Stimulated activated CD8-positive, alpha-beta memory T cell treated with anti-CD3 and anti-CD28 coated beads, Interleukin-2, amount 100 ng/mL, for 1 hour (primary cell): ENCODE results near the gene TM9SF4.
"Not testable (repeated sequence)": the region's sequence is repeated elsewhere in the genome, so short reads cannot be mapped to it uniquely, and the experiment has no call there.

ENCODE experiments used
- DNase-seq, 2 donors: peaks; one replicate each; pipeline ENCODE4 v3.0.0-alpha.2; 2020; ENCODE audit warnings: low read depth in 2 of 2

TM9SF4 gene

DNA sequence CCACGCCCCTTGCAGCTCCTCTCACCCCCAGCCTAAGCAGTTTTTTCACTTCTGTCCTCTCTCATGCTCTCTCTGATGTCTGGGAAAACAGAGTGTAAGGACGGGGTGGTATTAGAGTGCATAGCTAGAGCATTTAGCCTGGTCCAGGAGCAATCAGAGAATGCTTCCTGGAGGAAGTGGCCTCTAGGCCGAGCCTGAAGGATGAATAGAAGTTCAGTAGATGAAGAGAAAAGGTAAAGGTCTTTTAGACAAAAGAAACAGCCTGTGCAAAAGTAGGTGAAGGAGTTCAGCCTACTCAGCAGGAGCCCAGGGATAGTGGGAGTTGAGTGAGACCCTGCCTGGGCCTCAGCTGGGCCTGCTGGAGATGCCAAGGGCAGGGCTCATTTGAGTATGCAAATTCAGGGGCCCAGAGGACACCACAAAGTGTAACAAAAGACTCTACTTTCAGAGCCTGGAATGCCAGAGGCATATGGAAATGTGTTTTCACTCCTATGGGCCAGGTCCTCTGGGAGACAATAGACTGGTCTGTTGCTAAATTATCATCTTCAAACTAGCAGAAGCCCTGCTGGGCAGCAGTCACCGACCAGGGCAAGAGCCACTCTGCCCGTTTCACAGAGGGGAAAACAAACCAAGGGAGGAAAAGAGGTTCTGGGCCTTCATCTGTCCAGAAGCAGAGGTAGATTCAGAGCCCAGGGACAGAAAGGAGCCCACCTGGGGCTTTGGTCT lies 19.7 kb upstream of the TM9SF4 start:
- DNase-seq = no peak

GRCh38 chr20:32091888-32092346 lies 17.6 kb upstream of the TM9SF4 start:
- peak; percentile 50 to 57 for DNase-seq

GRCh38 chr20:32098786-32099185 lies 10.7 kb upstream of the TM9SF4 start:
- no peak for DNase-seq

- no peak for DNase-seq
These were observed 611 bp upstream of the TM9SF4 start for GRCh38 chr20:32108814-32109391.

DNA sequence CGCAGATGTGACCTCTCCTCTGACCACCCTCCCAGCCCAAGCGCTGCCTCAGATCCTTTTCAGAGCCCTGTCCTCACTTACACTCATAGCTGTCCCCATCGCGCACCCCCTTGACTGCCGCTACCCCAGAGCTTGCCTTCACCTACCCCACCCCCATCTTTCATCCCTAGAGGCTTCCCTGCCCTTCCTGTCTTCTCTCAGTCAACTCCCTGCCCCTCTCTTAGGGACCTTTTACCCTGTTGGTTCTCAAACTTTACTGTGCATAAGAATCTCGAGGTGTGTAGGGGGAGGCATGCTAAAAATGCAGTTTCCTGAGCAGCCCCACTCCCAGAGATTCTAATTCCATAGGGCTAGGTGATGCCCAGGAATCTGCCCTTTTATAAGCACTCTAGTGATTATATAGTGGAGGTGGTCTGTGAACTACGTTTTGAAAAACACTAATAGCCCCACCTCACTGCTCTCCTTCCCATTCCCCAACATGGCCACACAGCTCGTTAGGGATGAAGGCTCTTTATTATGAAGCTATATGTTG lies 725 bp downstream of the TM9SF4 start:
- no peak for DNase-seq

DNA sequence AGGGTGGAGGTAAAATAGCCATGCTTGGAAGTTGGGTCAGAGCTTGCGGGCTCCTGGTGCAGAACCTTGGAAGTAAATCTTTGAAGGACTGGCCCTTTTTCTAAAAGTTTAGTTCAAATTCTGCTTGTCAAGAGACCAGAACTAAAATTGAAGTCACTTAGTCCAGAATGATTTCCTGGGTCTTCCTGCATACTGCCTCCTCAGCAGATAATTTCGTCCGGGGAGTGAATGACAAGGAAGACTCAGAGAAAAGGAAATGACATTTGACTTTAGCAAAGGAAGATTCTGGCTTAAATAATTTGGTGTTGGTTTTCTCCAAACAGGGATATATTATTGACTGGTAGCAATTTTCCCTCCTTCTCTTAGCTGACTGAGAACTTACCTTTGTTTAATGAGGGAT lies 1.2 kb downstream of the TM9SF4 start:
- no peak for DNase-seq

DNA sequence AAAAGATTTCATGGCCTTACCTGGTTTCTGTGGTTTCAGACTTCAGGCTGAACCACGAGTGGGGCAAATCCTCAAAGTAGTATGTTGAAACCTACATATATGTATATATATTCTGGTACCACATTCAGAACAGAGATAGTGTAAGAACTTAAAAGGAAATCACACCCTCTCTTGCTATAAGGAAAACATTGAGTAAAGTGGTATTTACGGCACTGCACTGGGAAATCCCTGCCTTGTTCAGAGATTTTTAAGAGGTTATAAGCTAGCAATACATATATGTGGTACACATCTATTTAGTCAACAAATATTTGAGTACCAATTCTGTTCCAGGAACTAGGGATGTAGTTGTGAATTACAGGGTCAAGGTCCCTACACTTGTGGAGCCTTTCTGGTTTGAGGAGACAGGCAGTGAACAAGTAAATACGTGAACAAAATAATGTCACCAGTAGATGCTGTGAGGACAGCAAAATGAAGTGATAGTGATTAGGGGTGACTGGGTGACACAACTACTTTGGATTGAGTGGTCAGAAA lies 1.7 kb downstream of the TM9SF4 start:
- no peak for DNase-seq

GRCh38 chr20:32111753-32112152 lies 2.2 kb downstream of the TM9SF4 start:
- no peak for DNase-seq

DNA sequence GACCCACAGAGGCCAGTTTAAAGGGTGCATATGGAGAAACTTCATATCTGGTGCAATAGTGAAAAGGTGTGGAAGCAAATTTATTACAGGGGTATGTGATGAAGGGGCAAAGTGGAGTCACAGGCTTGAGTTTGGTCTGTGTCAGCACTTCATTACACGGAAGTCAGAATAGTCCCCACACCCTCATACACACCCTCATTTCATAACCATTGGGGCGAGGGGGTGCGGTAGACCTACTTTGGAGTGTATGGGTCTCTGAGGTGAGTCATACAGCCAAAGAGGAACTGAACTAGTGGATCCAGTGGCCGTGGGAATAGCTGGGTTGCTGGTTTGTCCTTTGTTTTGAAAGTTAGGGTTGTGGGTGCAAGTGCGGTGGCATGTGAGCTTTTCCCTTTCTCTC lies 3.3 kb downstream of the TM9SF4 start:
- DNase-seq = no peak

DNA sequence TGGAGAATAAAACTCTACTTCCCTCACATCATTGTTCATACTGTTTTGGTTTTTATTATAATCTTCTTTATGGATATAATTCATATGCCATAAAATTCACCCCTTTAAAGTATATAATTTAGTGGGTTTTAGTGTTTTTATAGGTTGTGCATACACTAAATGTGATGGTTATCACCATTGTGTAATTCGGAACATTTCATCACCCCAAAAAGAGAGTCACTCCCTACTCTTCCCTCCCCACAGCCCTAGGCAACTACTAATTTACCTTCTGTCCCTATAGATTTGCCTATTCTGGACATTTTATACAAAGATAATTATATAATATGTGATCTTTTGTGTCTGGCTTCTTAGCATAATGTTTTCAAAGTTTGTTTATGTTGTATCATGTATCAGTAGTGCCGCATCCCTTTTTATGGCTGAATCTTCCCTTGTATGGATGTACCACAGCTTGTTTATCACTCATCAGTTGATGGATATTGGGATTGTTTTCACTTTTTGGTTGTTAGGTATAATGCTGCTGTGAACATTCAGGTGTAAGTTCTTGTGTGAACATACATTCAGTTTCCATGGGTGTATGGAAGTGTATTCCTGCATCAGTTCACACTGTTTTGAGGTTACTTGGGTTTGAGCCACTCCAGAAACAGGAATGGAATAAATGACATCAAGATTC lies 4.2 kb downstream of the TM9SF4 start:
- no peak for DNase-seq

GRCh38 chr20:32114305-32114960 lies 4.9 kb downstream of the TM9SF4 start:
- DNase-seq = no peak

GRCh38 chr20:32115211-32115767 lies 5.8 kb downstream of the TM9SF4 start:
- DNase-seq = no peak

DNA sequence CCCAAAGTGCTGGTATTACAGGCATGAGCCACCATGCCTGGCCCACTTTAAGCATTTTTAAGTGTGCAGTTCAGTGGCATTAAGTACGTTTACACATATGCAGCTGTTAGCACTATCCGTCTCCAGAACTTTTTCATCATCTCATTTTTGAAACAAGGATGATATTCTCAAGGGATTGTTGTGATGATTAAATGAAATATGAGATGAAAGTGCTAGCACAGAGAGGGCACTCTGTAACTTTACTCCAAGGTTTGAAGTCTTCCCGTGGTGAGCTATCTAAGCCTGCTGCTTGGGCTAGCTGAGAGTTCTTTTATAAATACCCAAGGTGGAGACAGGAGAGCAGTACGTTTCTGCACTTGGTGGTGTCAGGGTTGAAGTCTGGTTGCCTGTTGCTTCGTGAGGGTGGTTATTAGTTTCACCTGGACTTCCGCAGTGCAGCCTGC lies 6.6 kb downstream of the TM9SF4 start:
- no peak for DNase-seq

- DNase-seq = not testable (repeated sequence)
These were observed 7.3 kb downstream of the TM9SF4 start for GRCh38 chr20:32116796-32117195.

DNA sequence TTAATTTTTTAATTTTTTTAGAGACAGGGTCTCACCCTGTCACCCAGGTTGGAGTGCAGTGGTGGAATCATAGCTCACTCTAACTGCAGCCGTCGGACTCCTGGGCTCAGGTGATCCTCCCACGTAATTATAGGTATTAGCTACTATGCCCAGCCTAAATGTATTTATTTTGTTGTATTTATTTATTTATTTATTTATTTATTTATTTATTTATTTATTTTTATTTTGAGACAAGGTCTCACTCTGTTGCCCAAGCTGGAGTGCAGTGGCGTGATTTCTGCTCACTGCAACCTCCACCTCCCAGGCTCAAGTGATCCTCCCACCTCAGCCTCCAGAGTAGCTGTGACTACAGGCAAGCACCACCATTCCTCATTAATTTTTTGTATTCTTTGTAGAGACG lies 8.9 kb downstream of the TM9SF4 start:
- not testable (repeated sequence) for DNase-seq

GRCh38 chr20:32119734-32120133 lies 10.2 kb downstream of the TM9SF4 start:
- no peak for DNase-seq

DNA sequence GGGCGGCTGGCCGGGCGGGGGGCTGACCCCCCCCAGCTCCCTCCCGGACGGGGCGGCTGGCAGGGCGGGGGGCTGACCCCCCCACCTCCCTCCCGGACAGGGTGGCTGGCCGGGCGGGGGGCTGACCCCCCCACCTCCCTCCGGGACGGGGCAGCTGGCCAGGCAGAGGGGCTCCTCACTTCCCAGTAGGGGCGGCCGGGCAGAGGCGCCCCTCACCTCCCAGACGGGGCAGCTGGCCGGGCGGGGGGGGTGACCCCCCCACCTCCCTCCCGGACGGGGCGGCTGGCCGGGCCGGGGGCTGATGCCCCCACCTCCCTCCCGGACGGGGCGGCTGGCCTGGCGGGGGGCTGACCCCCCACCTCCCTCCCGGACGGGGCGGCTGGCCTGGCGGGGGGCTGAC lies 12.4 kb downstream of the TM9SF4 start:
- DNase-seq = not testable (repeated sequence)

DNA sequence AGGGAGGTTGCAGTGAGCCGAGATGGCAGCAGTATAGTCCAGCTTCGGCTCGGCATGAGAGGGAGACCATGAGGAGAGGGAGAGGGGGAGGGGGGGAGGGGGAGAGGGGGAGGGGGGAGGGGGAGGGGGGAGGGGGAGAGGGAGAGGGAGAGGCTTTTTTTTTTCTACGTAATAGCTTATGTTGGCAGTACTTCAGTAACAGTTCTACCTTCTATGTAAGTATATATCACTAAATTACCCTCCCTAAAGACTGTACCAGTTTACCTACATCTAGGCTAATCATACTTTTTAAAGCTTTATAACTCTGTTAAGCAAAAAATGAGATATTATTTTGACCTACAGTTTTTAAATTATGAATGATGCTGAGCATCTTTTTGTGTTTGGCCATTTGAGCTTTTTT lies 13.6 kb downstream of the TM9SF4 start:
- no peak for DNase-seq

- DNase-seq = no peak
These were observed 15.5 kb downstream of the TM9SF4 start for GRCh38 chr20:32124916-32125454.

GRCh38 chr20:32125506-32125905 lies 16.0 kb downstream of the TM9SF4 start:
- DNase-seq = no peak

GRCh38 chr20:32126919-32127318 lies 17.4 kb downstream of the TM9SF4 start:
- DNase-seq = no peak
